Measurements from ENCODE around the gene KRTAP5-9.
"Not testable (repeated sequence)": the region's sequence is repeated elsewhere in the genome, so short reads cannot be mapped to it uniquely, and the experiment has no call there.

The KRTAP5-9 gene

DNA sequence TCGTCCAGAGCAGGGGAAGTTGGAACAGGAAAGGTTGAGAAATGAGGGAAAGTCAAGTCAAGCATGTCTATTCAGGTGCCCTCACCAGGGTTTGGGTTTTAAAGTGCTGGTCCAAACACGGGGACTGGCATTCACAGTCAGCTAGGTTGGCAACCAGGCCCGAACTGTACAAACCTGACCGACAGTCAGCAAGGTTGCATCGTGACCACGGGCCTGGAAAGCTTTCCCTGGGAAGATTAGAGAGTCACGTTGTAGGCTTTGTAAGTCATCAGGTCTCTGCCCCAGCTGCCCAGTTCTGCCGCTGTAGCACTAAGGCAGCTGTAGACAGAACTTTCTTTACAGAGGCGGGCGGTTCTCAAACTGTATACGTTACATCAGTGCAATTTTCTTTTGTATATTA is 24.6 kb downstream of the KRTAP5-9 start:
- TF ChIP-seq, protein P1, sequence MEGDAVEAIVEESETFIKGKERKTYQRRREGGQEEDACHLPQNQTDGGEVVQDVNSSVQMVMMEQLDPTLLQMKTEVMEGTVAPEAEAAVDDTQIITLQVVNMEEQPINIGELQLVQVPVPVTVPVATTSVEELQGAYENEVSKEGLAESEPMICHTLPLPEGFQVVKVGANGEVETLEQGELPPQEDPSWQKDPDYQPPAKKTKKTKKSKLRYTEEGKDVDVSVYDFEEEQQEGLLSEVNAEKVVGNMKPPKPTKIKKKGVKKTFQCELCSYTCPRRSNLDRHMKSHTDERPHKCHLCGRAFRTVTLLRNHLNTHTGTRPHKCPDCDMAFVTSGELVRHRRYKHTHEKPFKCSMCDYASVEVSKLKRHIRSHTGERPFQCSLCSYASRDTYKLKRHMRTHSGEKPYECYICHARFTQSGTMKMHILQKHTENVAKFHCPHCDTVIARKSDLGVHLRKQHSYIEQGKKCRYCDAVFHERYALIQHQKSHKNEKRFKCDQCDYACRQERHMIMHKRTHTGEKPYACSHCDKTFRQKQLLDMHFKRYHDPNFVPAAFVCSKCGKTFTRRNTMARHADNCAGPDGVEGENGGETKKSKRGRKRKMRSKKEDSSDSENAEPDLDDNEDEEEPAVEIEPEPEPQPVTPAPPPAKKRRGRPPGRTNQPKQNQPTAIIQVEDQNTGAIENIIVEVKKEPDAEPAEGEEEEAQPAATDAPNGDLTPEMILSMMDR (IDR thresholded peaks at IDR 0.05; ENCODE audit: insufficient read depth, low read depth, low read length, missing control alignments), result no peak
- DNase-seq (ENCODE audit: low read depth), result no peak
- no peak overlapping the region for H3K4me3 ChIP-seq (ENCODE audit: low read length)

DNA sequence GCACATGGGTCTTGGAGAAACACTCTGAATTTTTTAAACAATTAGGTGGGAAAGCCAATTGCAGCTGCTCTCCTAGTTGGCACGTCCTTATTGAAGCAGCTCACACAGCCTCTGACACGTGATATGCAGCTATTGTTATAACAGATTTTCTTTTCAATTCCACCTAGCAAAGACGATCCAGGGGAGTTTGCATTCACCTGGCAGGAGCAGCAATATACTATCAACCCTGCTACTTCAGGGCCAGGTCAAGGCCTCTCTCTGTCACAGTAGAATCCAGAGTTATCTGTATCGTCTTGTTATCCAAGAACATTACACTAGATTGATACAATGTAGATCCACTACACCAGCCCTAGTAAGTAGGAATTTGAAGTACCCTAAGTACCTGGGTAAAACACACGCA is 26.2 kb downstream of the KRTAP5-9 start:
- DNase-seq (ENCODE audit: low read depth), result no peak
- TF ChIP-seq, protein P1 (IDR thresholded peaks at IDR 0.05; ENCODE audit: insufficient read depth, low read depth, low read length, missing control alignments), result no peak
- H3K4me3 ChIP-seq (ENCODE audit: low read length), result no peak overlapping the region

DNA sequence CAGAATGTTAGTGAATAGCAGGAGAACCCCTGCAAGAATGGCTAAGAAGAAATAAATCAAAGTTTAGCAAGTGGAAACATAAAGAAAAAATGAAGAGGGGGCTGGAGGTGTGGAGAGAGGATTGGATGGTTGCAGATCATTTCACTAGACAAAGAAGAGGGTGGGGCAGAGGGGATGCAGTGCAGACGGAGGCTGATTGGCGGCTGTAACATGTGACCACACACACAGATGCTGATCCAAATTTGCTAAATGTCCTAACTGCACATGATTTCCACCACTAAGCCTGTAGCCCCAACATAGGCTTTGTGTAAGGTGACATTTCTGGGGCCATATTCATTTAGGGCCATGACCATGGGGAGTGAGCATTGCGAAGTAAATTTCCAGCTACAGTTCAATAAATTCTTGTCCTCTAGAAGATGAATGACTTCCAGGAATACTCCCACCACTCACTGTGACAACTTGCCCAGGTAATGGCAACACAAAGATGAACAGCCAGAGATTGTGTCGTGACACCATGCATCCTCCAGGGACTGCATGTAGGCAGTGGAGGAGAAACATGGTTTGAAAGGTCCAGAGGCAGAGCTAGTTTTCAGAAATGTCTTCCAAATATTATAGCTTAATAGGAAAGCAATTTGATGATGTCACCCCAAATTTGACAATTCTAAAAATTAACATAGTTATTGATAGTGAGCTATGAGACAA is 27.7 kb downstream of the KRTAP5-9 start:
- no peak overlapping the region for H3K4me3 ChIP-seq (ENCODE audit: low read length)
- DNase-seq (ENCODE audit: low read depth), result no peak
- TF ChIP-seq, protein P1 (IDR thresholded peaks at IDR 0.05; ENCODE audit: insufficient read depth, low read depth, low read length, missing control alignments), result no peak

DNA sequence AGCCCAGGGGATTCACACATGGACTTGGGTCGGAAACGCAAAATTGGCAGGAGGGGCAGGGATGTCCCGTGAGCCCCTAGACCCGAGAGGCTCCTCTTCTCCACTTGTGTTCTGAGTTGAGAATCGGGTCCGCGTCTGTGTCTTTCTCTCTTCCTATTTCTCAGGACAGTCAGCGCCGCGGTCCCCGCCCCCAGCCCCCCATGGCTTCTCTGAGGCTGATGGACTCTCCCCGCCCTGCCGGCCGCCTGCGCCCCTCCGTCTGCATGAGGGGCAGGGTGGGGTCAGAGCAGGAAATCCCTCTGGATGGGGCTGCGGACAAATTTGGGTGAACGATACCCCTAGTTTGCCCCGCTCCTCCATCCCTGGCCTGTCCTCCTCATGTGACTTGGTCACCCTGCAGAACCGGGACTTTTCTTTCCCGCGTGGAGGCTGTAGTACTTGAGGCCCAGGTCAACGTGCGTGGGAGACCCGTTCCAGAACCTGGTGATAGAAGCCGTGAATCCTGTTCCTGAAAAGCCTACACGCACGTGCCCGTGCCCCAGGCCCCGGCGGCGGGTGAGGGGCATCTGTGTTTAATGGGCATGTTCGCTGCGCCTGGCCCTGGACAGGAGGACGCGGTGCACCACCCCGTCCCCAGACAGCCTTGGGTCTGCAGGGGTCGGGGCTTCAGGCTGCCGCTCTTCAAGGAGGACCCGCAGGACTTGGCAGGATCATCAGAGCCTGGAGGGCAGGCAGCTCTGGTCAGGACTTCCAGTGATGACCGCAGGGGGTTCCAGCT is 28.7 kb downstream of the KRTAP5-9 start:
- H3K4me3 ChIP-seq (ENCODE audit: low read length); DNase-seq (ENCODE audit: low read depth): not testable (repeated sequence)

DNA sequence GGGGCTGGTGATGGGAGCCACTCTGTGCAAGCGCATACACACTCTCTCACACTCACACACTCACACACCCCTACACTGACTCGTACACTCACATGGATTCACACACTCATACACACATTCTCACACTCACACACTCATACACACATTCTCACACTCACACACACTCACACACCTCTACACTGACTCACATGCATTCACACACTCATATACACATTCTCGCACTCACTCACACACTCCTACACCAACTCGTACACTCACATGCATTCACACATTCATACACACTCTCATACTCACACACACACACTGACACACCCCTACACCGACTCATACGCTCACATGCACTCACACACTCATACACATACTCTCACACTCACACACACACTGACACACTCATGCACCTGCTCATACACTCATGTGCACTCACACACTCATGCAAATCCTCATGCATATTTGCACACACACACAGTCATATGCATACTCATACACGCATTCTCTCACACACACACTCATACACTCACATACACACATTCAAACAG is 29.3 kb downstream of the KRTAP5-9 start:
- TF ChIP-seq, protein P1 (IDR thresholded peaks at IDR 0.05; ENCODE audit: insufficient read depth, low read depth, low read length, missing control alignments), result no peak
- DNase-seq (ENCODE audit: low read depth), result no peak
- H3K4me3 ChIP-seq (ENCODE audit: low read length), result no peak overlapping the region

DNA sequence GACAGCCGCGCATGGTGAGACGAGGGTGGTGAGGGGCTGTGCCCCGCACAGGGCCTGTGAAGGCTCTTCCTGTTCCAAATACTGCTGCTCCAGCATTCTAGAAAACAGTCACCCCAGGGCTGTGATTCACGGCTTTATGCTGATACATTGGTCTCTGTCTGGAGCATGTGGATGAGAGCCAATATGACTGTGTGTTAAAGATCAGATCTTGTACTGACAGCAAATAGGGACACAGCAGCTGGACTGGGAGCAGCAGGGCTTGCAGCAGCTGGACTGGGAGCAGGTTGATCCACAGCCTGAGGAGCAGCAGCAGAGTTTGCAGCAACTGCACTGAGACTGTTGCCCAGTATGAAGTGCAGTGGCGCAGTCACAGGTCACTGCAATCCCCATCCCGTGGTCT is 31.3 kb downstream of the KRTAP5-9 start:
- H3K4me3 ChIP-seq (ENCODE audit: low read length); DNase-seq (ENCODE audit: low read depth): not testable (repeated sequence)

DNA sequence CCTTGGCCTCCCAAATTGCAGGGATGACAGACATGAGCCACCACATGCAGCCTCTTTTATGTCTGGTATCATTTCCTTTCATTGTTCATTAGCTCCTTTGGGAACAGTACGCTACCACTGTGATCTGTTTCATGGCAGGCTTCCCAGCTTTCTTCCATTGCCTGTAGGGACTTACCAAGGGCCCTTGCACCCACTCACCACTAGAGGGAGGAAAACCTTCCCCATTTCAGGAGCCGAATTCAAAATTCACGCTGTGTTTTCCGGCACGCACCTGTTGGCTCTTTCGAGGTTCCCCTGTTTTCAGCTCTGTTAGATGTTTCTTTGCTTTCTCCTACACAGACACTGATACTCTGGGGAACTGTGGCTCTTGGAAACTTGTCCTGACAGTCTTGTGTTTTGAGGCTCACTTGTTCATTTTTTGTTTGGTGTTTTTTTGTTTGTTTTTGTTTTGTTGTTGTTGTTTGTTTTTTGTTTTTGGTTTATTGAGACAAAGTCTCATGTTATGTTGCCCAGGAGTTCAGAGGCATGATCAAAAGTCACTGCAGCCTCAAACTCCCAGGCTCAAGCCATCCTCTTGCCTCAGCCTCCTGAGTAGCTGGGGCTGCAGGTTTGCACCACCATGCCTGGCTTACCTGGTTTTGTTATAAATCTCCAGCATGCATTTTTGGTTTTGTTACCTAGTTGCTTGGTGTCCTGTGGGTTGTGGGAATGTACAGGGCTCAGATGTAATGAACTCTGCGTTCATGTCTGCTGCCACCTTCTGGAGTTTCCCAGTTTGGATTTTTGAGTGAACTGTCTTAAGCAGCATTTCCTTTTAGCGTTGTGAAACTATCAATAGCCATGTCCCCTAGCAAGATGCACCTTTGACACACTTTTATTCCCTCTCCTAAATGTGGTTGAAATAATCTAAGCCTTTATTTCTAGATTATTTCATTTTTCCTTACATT is 32.1 kb downstream of the KRTAP5-9 start:
- TF ChIP-seq, protein P1 (IDR thresholded peaks at IDR 0.05; ENCODE audit: insufficient read depth, low read depth, low read length, missing control alignments), result peak; percentile 94
- H3K4me3 ChIP-seq (ENCODE audit: low read length), result no peak overlapping the region
- peak; percentile 63 for DNase-seq (ENCODE audit: low read depth)

Measured in epithelial cell of esophagus (primary cell).